Large intestine (tissue), 12 donors: ENCODE measurements around the gene MBD3L5. TPM values are rescaled to one million over a fixed set of nuclear protein-coding genes. Genes with fewer than 3 reads are reported as not detected.
"Not testable (repeated sequence)": the region's sequence is repeated elsewhere in the genome, so short reads cannot be mapped to it uniquely, and the experiment has no call there.

Source experiments
- DNase-seq, 2 donors: peaks; one replicate each; pipeline versions ENCODE4 v3.0.0 to v3.0.0-alpha.2; 2013
- H3K27ac ChIP-seq: one replicate; pipeline ENCODE4 v1.5.1; 2013; ENCODE audit warnings: low read length
- H3K27me3 ChIP-seq: 2 replicates; pipeline ENCODE4 v1.6.1; 2013; ENCODE audit warnings: low read length; ENCODE audit not compliant: control insufficient read depth, insufficient read depth
- H3K36me3 ChIP-seq: 2 replicates; pipeline ENCODE4 v1.6.1; 2013; ENCODE audit warnings: low read length; ENCODE audit not compliant: control insufficient read depth, insufficient read depth
- H3K4me1 ChIP-seq: one replicate; pipeline ENCODE4 v1.6.1; 2013; ENCODE audit warnings: low read length; ENCODE audit not compliant: control insufficient read depth, insufficient read depth
- H3K4me3 ChIP-seq: one replicate; pipeline ENCODE4 v1.5.1; 2013; ENCODE audit warnings: low read length
- H3K9me3 ChIP-seq: one replicate; pipeline ENCODE4 v1.6.1; 2013; ENCODE audit warnings: mild to moderate bottlenecking, low read depth, low read length, moderate library complexity; ENCODE audit not compliant: control insufficient read depth
- WGBS: methylation state at CpG from one replicate; pipeline ENCODE4 v1.1.5; 2013; ENCODE audit warnings: low lambda C conversion rate; ENCODE audit not compliant: insufficient coverage; 5-methylcytosine and 5-hydroxymethylcytosine counted together
- long read RNA-seq, 11 donors: transcript quantifications; one replicate each; lab custom pipeline, GENCODE V29; 2026
- polyA plus RNA-seq: library from polyadenylated mRNA; unstranded; fragments of 120-200 nt; gene quantifications from one replicate; pipeline ENCODE4 v1.2.1, GENCODE V29; 2013

Gene MBD3L5
- not detected for polyA plus RNA-seq
- long read RNA-seq, donor 1, result 0 reads
- long read RNA-seq, donor 2, result 0 reads
- long read RNA-seq, donor 3, result 0 reads
- long read RNA-seq, donor 4, result 0 reads
- long read RNA-seq, donor 5, result 0 reads
- long read RNA-seq, donor 6, result 0 reads
- long read RNA-seq, donor 7, result 0 reads
- long read RNA-seq, donor 8, result 0 reads
- long read RNA-seq, donor 9, result 0 reads
- long read RNA-seq, donor 10, result 0 reads
- long read RNA-seq, donor 11, result 0 reads

DNA sequence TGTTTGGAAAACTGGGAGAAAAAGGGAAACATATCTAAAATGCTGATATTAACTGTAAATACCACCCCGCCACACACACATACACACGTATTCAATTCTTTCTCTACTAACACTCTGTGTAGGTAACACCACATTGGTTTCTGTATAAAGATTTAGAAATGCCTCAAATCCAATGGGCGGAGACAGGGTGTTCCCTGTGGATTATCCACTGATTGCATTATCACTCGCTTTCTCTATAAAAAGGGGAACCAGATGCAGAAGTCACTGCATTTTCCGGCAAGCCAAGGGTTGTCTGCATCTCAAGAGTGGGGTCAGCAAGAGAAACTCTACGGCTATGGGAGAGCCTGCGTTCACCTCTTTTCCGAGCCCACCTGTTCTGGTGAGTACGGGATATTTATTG, at the start of gene MBD3L5:
MBD3L5 (plus strand) TSS at position 301 of the 400 bp plus-strand sequence; CDS start at position 335, 34 bp downstream.
- H3K4me3 ChIP-seq, H3K4me1 ChIP-seq, H3K9me3 ChIP-seq, H3K27me3 ChIP-seq, H3K36me3 ChIP-seq, H3K27ac ChIP-seq, DNase-seq: not testable (repeated sequence)
- no CpG with 5 or more reads among the region's 9 CpGs for WGBS

DNA sequence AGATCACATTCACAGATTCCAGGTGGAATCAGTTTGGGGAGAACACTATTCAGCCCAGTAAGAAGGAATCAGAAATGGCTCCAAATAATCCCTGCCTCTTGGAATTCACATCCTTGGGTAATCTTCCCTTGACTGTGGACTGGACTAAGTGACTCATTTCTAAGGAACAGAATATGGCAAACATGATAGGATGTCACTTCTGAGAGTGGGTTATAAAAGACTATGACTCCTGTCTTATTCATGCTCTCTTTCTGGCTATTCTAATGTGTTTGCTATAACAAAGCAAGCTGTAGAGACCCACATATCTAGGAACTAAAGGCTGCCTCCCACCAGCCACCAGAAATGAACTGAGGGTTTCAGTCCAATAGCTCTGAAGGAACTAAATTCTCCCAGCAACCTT, 46.9 kb upstream of the MBD3L5 start:
- no peak for DNase-seq
- Histone ChIP-seq H3K27me3 (no peaks in the 10 kb centered on the region), H3K9me3 (peaks cover 3% of the 10 kb centered on the region), H3K36me3 (no peaks in the 10 kb centered on the region), H3K27ac (no peak overlapping the region), H3K4me1 (no peaks in the 10 kb centered on the region), H3K4me3 (no peak overlapping the region)

DNA sequence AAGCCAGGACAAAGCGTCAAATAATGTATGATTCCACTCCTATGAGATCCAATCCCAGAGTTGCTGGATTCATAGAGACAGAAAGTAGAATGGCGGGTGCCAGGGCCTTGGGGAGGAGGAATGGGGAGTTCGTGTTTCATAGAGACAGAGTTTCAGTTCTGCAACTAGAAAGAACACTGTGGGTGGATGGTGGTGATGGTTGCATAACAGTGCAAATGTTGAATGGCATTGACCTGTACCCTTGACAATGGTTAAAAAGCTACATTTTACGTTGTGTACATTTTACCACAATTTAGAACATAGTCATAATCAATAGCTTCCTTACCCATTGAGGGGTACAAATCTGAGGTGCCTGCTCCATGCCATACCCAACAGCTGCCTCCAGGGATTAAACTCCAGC, 42.5 kb upstream of the MBD3L5 start:
- WGBS, result no CpG with 5 or more reads among the region's 4 CpGs
- Histone ChIP-seq H3K4me1 (no peaks in the 10 kb centered on the region), H3K9me3 (peaks cover 3% of the 10 kb centered on the region)

DNA sequence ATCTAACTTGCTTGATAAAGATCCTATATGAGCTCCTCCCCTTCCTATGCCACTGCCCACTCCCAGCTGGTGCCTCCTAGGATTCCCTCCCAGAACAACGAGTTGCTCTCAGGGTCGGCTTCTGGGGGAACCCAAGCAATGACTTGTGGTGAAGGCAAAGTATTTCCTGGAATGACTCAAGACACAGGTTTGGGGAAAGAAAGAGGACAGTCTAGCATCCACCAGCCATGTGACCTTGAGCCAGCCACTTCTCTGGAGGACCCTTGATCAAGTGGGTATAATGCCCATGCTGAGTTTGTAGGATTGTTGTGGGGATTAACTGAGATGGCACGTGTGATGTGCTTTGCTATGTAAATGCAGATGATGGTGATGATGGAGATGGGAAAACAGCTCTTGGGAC, 42.1 kb upstream of the MBD3L5 start:
- Histone ChIP-seq H3K4me1 (no peaks in the 10 kb centered on the region), H3K4me3 (no peak overlapping the region), H3K9me3 (peaks cover 3% of the 10 kb centered on the region), H3K27me3 (no peaks in the 10 kb centered on the region), H3K27ac (no peak overlapping the region), H3K36me3 (no peaks in the 10 kb centered on the region)
- DNase-seq, result no peak
- WGBS, result no CpG with 5 or more reads among the region's 3 CpGs

More for the DNA sequence above, 42.5 kb upstream of the MBD3L5 start:
- Histone ChIP-seq H3K4me3 (no peak overlapping the region), H3K27me3 (no peaks in the 10 kb centered on the region), H3K27ac (no peak overlapping the region), H3K36me3 (no peaks in the 10 kb centered on the region)
- DNase-seq, result no peak

DNA sequence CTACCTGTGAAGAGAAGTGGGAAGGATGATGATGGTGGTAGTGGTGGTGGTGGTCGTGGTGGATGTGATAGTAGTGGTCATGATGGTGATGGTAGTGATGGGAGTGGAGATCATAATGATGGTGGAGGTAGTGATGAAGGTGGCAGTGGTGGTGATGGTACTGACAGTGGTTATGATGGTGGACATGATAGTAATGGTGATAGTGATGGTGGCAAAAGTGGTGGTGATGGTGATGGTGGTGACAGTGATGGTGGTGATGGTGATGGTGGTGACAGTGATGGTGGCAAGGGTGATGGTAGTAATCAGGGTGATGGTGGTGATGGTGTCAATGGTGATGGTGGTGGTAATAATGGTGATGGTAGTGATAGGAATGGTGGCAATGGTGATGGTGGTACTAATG, 35.3 kb upstream of the MBD3L5 start:
- H3K27me3 ChIP-seq, result no peaks in the 10 kb centered on the region
- no peaks in the 10 kb centered on the region for H3K4me1 ChIP-seq
- peaks cover 6% of the 10 kb centered on the region for H3K9me3 ChIP-seq
- no peaks in the 10 kb centered on the region for H3K36me3 ChIP-seq
- WGBS, result 50% methylated on average over 1 of the region's 1 CpG
- H3K27ac ChIP-seq, result no peak overlapping the region
- DNase-seq, result no peak
- H3K4me3 ChIP-seq, result no peak overlapping the region

DNA sequence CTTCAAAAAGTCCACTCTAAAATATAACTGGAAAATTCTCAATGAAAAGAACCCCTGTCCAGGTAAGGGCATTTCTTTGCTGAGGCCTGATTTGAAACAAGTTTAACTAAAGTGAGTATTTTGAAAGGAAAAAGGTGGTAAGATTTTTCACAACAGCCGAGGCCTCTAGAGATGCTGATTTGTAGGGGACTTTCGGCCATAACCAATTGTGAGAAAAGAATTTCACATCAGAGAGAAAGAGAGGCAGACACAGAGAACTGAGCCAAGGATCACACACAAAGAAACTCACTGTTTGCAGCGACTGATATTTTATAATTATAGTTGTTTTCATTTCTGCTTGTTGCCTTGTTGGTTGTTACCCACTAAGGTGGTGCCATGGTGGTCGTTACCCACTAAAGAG, 33.6 kb upstream of the MBD3L5 start:
- Histone ChIP-seq H3K36me3 (no peaks in the 10 kb centered on the region), H3K9me3 (peaks cover 6% of the 10 kb centered on the region), H3K4me3 (no peak overlapping the region), H3K27me3 (no peaks in the 10 kb centered on the region), H3K4me1 (no peaks in the 10 kb centered on the region), H3K27ac (no peak overlapping the region)
- WGBS, result 80% methylated on average over 1 of the region's 4 CpGs
- DNase-seq, result no peak

DNA sequence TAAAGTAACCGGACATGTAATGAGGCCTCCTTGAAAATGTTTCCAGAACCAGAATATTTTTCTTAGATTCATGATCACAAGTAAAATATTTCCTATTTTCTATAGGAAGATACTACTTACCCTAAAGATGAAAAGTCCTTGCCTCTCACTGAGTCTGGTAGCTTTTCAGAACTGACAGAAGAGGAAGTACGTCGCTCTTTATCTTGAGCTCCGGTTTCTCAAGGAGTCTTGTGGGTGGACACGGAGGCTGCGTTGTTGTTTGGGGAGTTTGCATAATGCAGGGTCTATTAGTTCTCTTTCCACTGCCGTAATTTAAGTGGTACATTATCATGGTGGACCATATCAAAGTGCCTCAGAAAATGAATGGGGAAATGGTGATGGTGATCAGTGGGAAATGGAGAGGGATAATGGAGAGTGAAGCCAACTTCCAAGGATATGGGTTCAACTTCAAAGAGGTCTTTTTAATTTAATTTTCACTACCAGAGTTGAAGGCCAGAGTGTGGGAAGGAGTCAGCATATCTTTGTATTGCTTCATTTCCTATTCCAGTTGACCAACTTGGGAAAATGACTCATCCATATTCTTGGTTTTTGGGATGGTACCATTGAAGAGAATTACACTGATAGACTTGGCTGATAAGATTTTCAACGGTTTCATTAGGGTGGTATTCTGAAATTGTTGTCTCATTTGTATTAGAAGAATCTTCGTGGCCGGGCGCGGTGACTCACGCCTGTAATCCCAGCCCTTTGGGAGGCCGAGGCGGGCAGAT, 32.5 kb upstream of the MBD3L5 start:
- no peaks in the 10 kb centered on the region for H3K4me1 ChIP-seq
- H3K4me3 ChIP-seq, result no peak overlapping the region
- no peaks in the 10 kb centered on the region for H3K27me3 ChIP-seq
- DNase-seq, result no peak
- no peak overlapping the region for H3K27ac ChIP-seq
- H3K36me3 ChIP-seq, result no peaks in the 10 kb centered on the region
- peaks cover 6% of the 10 kb centered on the region for H3K9me3 ChIP-seq
- WGBS, result 80% methylated on average over 2 of the region's 15 CpGs

DNA sequence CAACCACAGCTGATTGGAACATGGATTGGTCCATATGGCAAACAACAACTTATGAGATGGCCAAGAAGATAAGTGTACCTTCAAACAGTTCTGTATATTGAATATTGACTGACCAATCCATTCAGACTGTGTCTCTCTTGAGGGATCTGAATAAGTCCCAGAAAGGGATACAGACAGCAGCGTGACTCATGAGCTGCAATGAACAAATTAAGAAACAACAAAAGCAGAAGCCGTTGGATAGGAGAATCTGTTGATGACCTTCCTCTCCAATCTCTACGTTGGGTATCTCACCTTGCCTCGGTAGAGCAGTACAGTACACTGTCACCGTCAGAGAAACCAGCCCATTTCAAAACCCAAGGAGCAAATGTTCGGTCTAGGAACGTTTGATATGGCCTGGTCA, 30.4 kb upstream of the MBD3L5 start:
- Histone ChIP-seq H3K4me1 (no peaks in the 10 kb centered on the region), H3K27me3 (no peaks in the 10 kb centered on the region), H3K27ac (no peak overlapping the region), H3K9me3 (peaks cover 6% of the 10 kb centered on the region), H3K4me3 (no peak overlapping the region), H3K36me3 (no peaks in the 10 kb centered on the region)
- no peak for DNase-seq
- no CpG with 5 or more reads among the region's 7 CpGs for WGBS

DNA sequence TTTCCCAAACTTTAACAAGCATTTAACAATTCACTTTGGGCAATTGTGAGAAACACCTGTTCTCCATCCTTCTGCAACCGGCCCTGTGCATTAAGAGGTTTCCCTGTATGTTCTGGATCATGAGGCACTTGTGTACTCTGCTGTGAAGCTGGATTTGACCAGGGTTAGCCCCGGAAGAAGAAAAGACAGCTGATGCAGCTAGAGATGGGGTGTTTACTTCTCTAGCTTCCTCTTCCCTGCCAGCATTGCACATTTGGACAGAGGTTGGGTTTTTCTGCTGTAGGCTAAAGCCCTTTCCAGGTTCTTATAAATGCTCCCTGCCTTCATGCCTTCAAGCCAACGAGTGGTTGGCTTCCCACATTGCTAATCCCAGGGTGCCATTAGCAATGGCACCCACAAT, 30.0 kb upstream of the MBD3L5 start:
- H3K4me1 ChIP-seq, result no peaks in the 10 kb centered on the region
- H3K4me3 ChIP-seq, result no peak overlapping the region
- H3K36me3 ChIP-seq, result no peaks in the 10 kb centered on the region
- no peaks in the 10 kb centered on the region for H3K27me3 ChIP-seq
- no CpG with 5 or more reads among the region's 3 CpGs for WGBS
- DNase-seq, result no peak
- peaks cover 2% of the 10 kb centered on the region for H3K9me3 ChIP-seq
- no peak overlapping the region for H3K27ac ChIP-seq

DNA sequence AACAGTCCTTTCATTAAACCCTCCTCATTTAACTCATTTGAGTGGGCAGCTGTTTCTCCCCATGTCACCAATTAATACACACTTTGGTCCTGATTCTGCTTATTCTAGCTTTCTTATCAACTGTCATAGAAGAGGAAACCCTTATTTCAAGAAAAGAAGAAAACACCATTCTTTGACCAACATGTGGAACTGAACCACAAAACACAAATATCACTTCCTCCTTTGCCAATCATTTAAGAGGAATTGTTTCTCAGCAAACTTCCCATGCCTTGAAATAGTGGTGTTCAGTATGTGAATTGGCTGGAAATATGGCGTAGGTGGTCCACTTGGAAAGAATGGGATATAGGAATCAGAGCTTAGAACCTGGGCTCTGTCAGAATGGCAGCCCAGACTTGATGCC, 29.6 kb upstream of the MBD3L5 start:
- H3K36me3 ChIP-seq, result no peaks in the 10 kb centered on the region
- H3K9me3 ChIP-seq, result no peaks in the 10 kb centered on the region
- H3K27me3 ChIP-seq, result no peaks in the 10 kb centered on the region
- no peaks in the 10 kb centered on the region for H3K4me1 ChIP-seq
- H3K4me3 ChIP-seq, result no peak overlapping the region
- no peak for DNase-seq
- no peak overlapping the region for H3K27ac ChIP-seq
- 80% methylated on average over 1 of the region's 1 CpG for WGBS
